Stimulated activated CD8-positive, alpha-beta memory T cell treated with anti-CD3 and anti-CD28 coated beads, Interleukin-15, amount 100 ng/mL, for 4 hours (primary cell): Measurements from ENCODE around the gene LIMCH1.

ENCODE experiments used
- DNase-seq, 2 donors: peaks; one replicate each; pipeline ENCODE4 v3.0.0-alpha.2; 2020; ENCODE audit warnings: low read depth in 2 of 2

LIMCH1 gene

DNA sequence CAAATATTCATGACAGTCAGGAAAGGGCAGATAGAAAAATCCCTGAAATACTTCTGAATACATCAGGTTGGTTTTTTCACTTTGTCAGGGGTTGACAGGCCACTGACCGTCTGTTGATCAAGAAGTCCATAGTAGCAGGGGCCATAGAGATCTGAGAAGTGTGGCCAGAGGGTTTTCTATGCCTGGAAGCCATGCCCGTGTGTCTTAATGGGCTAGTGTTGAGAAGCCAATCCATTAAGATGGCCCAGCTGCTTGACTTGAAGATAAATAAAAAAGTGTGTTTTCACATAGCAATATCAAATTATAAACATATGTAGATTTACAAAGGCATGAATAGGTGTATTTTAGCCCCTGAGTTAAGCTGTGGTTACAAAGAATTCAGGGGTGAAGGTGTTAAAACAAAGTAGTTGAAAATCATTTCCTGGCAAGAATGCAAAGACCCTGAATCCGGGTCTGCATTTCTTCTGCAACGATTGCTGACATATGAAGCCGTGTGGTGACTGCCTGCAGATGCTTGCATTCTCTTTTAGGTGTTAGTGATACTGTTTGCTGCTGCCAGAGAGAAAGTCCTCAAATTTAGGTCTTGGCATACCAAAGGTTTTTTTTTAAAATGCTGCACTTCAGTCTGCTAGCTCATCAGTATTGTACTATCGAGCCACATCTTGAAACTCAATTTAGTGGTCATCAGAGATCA is 9.3 kb upstream of the LIMCH1 start:
- no peak for DNase-seq

DNA sequence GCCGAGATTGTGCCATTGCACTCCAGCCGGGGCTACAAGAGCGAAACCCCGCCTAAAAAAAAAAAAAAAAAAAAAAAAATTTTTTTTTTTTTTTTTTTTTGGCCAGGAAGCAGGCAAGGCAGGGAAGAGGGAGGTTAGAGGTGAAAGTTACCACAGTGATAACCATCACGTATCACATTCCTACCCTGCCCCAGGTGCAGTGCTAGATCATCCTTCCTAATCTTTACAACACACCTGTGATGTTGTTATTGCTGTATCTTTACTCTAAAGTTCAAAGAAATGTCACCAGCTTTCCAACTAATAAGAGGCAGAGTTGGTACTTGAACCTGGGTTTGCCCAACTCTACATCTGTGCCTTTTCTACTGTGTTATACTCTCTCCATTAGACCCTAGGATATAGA is 7.2 kb upstream of the LIMCH1 start:
- no peak for DNase-seq

DNA sequence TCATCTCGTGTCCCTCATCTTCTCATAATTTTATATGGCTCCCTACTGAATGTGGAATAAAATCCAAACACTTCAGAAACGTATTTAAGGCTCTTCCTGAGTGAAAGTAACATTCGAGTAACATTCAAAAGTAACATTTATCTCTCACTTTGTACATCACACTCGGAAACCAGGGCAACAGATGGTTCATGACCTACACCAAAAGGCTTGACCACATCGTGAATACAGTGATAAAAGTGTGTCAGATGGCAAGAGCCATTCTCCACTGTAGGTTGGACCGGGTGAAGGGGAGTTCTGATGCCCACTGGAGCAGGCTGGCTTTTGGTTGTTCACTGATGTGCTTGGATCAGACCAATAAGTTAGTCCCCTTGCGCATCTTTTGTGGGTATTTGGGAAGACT is 5.6 kb upstream of the LIMCH1 start:
- DNase-seq, result no peak

DNA sequence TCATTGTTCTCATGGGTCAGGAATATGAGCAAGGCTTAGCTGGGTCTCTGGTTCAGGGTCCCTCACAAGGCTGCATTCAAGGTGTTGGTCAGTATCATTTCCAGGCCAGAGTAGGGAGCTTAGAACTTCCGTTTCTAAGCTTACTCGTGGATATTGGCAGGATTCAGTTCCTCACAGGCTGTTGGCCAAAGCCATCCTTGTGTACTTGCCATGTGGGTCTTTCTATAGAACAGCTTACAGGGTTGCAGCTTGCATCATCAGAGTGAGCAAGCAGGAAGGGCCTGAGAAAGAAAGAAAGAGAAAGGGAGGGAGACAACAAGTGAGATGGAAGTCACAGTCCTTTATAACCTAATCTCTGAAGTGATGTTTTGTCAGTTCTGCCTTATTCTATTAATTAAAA is 5.1 kb upstream of the LIMCH1 start:
- DNase-seq, result no peak

DNA sequence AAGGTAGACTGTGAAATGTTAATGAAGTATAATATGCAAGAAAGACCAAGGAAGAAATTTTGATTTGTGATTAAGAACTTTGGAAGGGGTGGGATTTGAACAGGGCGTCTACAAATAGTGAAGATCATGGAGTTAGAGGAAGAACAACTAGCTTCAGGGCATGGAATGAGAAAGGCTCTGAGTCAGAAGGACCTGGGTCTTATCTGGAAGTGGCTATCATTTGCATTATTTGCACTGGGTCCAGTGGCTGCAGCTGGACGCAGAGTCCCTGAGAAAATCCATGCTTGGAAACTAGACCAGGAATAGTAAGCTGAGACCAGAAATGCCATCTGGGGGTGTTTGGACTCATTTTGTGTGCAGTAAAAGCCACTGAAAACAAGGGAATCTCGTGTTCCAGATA is 4.3 kb upstream of the LIMCH1 start:
- no peak for DNase-seq

DNA sequence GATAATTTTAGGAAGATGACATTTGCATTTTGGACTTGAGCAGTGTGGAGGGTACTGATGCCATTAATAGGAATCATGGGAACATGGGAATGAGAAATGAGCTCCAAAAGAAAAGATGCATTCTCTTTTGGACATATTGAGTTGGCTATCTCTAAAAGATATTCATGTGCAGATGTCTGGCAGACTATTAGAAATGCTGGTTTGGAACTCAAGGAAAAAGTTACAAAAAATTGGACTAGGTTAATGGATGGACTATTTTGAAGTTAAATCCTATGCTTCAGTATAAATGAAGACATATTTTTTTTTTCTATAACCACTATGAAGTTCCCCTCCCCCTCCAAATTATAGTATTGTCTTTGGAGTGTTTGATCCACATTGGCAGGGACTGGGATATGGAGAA is 3.6 kb upstream of the LIMCH1 start:
- DNase-seq, result no peak

DNA sequence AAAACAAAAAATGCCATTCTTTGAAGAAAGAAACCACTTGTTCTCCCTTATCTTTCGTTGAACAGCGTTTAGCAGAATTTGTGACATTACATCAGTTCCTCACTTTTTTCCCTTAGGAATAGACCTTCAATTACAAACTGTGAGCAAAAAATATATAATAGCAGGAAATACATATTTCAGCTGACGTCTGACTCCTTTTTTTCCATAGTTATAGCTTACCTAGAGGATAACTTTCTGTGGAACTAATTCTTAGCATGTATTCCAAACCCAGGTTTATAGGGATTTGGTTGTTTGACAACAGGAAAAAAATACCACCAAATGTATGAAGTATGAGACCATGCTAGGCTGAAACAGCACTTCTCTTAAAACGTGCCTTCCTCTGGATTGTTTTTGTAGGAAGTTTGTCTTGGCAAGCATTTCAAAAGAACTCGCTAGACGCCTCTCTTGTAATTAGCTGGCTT is 2.0 kb upstream of the LIMCH1 start:
- no peak for DNase-seq

DNA sequence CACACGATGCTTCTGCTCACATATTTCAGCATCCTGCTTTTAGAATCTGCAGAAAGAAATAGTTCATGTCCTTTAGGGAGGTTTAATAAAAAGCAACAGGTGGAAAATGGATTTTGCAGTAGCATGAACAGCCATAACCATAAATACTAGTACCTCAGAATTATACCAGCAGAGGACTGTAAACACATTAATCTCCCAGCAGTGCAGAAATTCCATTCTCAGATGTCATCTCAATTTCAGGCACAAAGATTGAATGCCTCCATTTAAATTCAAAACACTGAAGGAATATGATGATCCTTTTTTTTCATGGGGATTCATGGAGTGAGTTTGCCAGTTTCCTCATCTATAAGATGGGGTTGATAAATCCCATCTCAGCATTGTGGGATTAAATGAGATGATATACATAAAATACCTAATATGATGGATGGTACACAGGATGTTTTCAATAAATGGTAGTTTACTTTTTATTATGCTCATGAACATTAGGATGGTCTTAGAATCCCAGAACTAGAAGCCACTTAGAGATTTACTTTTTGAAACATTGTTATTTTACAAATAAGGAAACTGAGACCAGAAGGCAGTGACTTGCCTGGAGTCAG is 566 bp upstream of the LIMCH1 start:
- no peak for DNase-seq

DNA sequence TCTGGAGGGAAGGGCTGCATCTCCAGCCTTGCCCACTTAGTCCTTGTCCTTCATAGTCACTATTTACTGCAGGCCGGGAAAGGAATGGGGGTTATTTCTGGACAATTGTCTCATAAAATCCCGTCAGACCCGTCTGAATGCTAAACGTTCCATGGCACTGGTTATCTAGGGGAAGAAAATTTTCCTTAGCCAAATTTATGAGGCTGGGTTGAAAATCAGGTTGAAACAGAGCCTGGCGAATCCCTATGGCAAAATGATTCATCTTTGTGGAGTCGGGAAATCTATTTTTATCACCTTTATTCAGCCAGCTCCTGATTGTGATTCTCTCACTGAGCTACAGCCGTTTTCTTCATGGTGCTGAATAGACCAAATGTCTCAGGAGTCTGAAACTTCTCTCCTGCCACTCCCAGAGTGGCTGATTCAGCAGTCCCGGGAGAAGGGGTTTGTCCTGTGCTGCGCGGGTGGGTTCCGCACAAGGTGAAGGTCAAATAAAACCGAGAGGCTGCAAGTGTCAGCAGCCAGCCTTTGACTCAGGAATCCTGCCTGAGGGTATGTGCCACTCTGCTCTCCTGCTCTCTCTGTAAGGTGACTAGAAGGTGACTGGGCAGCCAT is 1.0 kb downstream of the LIMCH1 start:
- no peak for DNase-seq

DNA sequence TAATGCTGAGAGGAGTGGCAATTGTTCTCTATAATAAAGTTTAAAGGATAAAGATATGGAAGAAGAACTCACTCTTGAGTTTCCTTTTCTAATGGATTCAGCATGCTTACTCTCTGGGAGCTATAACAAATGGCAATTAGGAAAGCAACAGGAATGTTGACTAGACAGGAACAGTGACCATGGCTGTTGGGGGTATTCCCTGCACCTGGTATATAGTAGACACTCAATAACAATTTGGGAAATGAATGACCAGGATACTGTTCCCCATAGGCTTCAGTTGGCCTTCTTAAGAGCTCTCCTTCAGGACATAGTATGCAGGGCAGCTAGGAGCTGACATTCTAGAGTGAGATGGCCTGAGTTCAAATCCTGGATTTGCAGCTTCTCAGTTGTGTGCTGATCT is 1.8 kb downstream of the LIMCH1 start:
- DNase-seq, result no peak

DNA sequence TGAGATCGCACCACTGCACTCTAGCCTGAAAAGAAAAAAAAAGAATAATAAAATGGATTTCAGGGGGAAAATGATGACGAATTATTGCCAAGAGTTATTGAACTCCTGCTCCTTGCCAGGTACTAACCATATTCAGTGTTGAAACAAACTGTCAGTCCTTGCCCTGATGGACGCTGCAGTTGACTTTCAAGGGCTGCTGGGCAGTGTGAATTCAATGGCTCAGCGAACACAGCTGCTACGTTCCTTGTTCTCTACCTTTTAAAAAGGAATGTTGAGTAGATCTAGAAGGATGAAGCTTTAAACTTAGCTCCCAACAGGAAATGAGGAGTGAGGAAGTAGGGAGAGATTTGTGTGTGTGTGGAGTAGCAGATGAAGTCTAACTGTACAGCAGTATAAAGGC is 2.7 kb downstream of the LIMCH1 start:
- DNase-seq, result no peak

DNA sequence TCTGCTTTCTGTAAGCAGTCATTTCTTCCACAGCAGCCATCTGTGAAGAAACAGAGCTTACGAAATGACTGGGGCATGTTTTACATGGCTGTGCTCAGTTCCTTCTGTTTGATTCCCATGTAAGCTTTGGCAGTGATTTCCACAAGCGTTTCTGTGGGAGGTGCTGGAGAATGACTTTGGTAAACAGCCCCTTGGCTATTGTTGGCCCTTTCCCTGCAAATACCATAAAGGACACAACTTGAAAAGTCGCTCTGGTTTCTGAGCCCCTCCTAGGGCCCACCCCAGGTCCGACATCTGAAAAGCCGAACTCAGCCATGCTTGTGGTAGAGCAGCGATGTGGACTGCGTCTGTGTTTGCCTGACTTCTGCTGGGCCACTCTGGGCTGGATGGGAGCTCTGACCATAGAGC is 3.7 kb downstream of the LIMCH1 start:
- no peak for DNase-seq

DNA sequence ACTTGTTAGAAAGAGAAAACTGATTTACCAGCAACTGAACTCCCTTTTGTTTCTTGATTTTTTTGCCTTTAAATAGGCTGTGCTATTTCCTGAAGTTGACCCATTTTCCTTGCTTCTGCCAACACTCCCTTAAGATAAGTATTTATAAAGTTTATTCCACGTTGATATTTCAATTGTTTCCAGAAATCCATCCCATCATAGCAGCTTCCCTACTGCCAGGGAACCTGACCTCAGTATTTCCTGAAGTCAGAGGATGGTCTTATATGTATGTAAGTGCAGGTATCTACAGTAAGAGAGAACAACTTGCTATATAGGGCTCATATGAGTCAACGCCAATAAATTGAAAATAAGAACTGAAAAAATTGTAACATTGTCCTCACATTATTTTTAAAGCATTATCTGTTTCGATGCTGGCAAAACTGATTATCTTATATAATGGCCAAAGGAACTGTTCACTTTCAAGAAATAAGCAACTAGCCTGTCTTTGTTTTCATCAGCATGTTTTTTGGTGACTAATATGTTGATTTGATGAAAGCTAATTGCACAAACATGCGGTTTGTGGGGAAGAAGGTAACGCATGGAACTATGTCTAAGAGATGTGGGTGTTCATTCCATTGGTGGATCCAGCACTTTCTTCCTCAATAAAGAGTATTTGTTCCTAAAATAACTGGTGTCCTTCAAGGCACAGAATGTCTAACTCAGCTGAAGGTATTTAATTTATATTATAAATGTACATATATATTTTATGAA is 4.7 kb downstream of the LIMCH1 start:
- no peak for DNase-seq

DNA sequence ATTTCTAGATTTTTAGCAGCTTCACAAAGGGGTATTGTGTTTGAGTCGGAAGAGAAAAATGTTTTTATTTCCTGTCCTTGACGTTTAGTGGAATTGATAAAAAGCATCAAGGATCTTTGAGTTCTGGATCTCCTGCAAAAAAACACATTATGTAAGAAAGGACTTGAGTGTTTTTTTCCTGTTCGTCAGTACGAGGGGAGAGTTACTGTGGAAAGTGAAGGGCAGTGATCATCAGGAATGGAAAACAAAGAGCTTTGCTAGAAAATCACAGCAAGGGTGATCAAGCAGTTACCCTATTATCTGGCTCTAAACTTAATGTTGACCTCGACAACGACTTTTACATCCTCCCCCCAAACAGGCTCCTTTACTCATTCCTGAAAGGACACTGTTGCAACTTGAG is 7.3 kb downstream of the LIMCH1 start:
- no peak for DNase-seq

DNA sequence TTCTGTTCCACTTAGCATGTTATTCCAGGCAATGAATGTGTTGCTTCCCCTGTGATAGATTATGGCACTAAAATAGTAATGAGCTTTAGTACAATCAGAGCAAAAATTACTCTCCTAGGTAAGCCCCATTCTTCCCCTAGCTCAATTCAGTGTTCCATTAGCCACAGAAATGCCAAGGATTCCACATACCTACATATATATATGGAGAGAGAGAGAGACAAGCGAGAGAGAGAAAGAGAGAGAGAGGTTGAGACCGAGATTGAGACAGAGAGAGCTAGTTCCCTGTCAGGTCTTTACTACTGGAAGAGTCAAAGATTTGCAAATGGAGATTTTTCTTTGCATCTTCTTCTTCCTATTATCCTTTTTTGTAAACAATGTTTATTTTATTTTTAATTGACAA is 8.7 kb downstream of the LIMCH1 start:
- DNase-seq, result no peak

DNA sequence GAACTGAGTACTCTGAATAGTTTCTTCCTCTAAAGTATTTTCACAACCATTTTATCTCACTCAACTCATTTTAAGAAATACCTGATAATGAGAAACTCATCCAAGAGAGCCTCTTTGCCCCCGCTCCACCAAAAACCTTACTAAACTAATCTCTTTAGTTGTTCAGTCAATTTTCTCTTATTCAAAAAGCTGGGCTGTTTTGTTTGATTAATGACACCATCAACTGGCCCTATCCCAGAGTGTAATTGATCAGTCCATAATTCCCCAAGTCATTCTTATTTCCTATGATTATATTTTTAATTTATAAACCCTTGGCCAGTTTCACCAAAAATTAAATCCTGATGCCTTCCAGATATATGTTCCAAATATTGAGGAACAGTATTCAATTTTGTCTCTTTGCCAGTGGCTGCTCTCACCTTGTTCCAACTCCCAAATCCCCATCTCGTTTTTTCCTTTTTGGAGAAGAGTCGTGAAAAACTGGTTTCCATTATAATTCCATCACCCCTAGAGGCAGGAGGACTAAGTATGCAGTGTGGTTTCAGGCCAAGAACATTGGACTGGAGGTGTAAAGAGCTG is 10.4 kb downstream of the LIMCH1 start:
- no peak for DNase-seq

DNA sequence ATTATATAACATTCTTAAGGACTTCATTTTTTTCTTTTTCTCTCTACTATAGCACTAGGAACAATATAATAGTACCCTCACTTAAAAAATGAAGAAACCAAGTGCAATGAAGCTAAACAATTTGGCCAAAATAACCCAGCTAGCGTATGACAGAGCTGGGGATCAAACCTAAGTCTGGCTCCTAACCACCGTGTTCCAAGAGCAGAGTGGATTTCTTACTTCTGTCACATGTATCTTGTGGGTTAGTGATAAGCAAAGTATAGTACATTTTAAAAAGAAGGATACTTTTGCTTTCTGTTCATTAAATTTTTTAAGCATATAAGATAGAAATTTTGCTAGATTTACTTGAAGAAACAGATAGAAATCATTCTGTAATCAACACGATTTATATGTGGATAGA is 11.5 kb downstream of the LIMCH1 start:
- DNase-seq, result no peak

DNA sequence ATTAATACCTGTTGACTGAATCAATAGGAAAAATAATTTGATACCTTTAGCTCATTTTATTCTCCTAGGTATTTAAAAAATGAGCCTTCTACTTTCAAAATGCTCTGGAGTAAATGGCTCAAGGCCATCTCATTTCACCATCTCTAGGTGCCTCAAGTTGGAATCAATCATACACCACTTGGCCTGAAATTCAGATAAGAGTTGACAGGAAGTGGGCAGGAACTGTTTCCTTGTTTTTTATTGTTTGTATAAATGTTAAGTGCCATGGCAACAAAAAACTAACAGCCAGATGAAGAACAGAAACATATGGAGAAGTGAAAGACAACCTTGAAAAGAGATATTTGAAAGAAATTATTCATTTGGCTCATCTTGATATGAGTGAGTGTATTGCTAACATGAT is 12.4 kb downstream of the LIMCH1 start:
- DNase-seq, result no peak

DNA sequence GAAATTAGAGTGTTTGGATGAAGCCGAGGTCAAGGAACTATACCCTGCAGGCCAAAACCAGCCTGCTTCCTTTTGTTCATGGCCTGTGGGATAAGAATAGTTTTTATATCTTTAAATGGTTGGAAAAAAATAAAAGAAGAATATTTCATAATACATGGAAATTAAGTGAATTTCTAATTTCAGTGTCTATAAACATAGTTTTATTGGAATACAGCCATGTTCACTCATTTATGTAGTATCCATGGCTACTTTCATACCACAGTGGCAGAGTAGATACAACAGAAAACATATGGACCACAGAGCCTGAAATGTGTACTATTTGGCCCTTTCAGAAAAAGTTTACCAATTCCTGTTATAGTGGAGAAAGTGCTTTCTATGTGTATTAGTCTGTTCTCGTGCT is 13.6 kb downstream of the LIMCH1 start:
- DNase-seq, result no peak

DNA sequence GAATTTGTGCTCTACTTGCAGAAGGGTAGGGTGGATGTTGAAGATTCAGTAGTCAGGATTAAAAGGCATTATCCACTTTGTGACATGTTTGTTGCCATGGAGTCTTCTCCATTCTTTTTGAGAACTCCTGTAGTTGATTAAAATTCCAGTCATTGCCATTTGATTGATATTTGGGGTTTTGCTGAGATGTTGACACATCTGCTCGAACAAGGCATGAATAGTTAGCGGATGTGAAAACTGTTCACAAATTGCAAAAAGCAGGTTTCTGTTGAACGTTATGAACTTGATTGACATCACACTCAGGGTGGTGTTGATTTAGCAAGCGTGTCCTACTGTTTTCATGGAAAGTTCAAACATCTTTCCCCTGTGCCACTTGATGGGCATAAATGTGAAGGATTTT is 16.9 kb downstream of the LIMCH1 start:
- DNase-seq, result no peak

DNA sequence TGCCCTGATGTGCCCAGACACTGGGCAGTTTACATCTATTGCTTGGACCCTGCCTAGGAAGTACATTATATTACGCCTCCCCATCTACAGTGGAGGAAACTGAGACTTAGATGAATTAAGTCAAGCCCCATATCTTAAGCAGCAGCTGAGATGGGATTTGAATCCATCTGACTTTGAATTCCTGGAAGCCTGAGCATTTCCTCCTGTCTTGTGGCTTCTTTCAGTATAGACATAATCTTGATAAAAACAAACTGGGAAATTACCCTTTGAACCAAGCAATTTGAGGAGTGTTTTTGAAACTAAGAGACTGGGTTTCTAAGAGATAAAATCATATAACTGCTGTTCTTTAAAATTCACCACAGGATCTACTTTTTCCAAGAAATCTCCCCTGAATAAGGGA is 18.6 kb downstream of the LIMCH1 start:
- no peak for DNase-seq

DNA sequence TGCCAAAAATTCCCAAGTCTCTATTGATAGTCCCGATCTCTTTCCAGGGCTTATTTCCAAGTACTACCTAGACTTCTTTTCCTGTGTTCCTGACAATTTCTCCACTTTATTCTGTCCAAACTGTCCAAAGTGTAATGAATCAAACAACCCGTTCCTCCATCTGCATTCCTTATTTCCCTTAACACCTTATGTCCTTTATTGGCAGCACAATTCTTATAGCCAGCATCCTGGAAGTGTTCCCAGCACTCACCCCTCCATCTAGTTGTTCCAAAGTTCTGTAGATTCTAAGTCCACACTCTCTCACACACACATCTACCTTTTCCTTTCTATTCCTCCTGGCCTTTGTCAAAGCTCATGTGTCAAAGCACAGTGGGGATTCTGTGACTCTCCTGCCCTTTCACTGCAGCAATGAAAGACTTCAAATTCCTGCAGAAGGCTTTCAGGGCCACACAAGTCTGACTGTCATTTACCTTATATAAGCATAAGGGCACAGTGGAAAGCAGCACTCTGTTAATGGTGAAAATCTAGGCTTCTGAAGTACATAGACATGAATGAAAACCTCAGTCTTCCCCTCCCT is 22.1 kb downstream of the LIMCH1 start:
- DNase-seq, result no peak
